ENCODE measurements around the gene EHMT1. TPM values are rescaled to one million over a fixed set of nuclear protein-coding genes. Genes with fewer than 3 reads are reported as not detected.

Gene EHMT1
- total and polyA plus RNA-seq, 9 of the 15 experiments (the other 6 are each of a cell fraction or from before 2014, with no cell fraction given), result 2.2 to 76.0 (median 36.4) TPM

- TF ChIP-seq, protein P1, sequence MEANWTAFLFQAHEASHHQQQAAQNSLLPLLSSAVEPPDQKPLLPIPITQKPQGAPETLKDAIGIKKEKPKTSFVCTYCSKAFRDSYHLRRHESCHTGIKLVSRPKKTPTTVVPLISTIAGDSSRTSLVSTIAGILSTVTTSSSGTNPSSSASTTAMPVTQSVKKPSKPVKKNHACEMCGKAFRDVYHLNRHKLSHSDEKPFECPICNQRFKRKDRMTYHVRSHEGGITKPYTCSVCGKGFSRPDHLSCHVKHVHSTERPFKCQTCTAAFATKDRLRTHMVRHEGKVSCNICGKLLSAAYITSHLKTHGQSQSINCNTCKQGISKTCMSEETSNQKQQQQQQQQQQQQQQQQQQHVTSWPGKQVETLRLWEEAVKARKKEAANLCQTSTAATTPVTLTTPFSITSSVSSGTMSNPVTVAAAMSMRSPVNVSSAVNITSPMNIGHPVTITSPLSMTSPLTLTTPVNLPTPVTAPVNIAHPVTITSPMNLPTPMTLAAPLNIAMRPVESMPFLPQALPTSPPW (CRISPR knock-in tag; IDR thresholded peaks at IDR 0.05), result no peak; the same call in 1 of the 2 replicates
- TF ChIP-seq BCL6 (CRISPR knock-in tag; IDR thresholded peaks at IDR 0.05) (0 out of 2 replicates have a peak, but pooled peaks have one; percentile 9), THAP7 (CRISPR knock-in tag; IDR thresholded peaks at IDR 0.05) (peak; percentile 64; the same call in 1 of the 2 replicates), TCF7L2 (IDR thresholded peaks at IDR 0.05; ENCODE audit: low read depth, low read length) (no peak), KLF13 (tag; IDR thresholded peaks at IDR 0.05; ENCODE audit: borderline replicate concordance, low read depth) (peak; percentile 69; the same call in 1 of the 2 replicates), ZNF408 (CRISPR knock-in tag; IDR thresholded peaks at IDR 0.05; ENCODE audit: low read depth) (no peak), NKRF (IDR thresholded peaks at IDR 0.05; ENCODE audit: borderline replicate concordance) (no peak; the same call in 1 of the 2 replicates), ZNF282 (CRISPR knock-in tag; IDR thresholded peaks at IDR 0.05) (no peak), RBM34 (IDR thresholded peaks at IDR 0.05; ENCODE audit: borderline replicate concordance, insufficient read depth, low read length) (no peak), ZNF239 (CRISPR knock-in tag; IDR thresholded peaks at IDR 0.05) (peak; percentile 43; the same call in 1 of the 2 replicates), NCOA2 (IDR thresholded peaks at IDR 0.05; ENCODE audit: partially characterized antibody in 2 of 2) (no peak), U2AF2 (optimal IDR thresholded peaks at IDR 0.05; ENCODE audit: low read depth, low read length) (no peak), KAT2B (IDR thresholded peaks at IDR 0.05; ENCODE audit: low read depth, low read length) (no peak), NR4A1 (CRISPR knock-in tag; IDR thresholded peaks at IDR 0.05) (no peak), NR4A1 (tag; IDR thresholded peaks at IDR 0.05) (no peak), FOXP1 (CRISPR knock-in tag; IDR thresholded peaks at IDR 0.05) (peak; percentile 49; the same call in 1 of the 2 replicates)
- TF ChIP-seq, protein P2, sequence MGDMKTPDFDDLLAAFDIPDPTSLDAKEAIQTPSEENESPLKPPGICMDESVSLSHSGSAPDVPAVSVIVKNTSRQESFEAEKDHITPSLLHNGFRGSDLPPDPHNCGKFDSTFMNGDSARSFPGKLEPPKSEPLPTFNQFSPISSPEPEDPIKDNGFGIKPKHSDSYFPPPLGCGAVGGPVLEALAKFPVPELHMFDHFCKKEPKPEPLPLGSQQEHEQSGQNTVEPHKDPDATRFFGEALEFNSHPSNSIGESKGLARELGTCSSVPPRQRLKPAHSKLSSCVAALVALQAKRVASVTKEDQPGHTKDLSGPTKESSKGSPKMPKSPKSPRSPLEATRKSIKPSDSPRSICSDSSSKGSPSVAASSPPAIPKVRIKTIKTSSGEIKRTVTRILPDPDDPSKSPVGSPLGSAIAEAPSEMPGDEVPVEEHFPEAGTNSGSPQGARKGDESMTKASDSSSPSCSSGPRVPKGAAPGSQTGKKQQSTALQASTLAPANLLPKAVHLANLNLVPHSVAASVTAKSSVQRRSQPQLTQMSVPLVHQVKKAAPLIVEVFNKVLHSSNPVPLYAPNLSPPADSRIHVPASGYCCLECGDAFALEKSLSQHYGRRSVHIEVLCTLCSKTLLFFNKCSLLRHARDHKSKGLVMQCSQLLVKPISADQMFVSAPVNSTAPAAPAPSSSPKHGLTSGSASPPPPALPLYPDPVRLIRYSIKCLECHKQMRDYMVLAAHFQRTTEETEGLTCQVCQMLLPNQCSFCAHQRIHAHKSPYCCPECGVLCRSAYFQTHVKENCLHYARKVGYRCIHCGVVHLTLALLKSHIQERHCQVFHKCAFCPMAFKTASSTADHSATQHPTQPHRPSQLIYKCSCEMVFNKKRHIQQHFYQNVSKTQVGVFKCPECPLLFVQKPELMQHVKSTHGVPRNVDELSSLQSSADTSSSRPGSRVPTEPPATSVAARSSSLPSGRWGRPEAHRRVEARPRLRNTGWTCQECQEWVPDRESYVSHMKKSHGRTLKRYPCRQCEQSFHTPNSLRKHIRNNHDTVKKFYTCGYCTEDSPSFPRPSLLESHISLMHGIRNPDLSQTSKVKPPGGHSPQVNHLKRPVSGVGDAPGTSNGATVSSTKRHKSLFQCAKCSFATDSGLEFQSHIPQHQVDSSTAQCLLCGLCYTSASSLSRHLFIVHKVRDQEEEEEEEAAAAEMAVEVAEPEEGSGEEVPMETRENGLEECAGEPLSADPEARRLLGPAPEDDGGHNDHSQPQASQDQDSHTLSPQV (IDR thresholded peaks at IDR 0.05), result 0 out of 2 replicates have a peak, but pooled peaks have one; percentile 69
- TF ChIP-seq, protein P3, sequence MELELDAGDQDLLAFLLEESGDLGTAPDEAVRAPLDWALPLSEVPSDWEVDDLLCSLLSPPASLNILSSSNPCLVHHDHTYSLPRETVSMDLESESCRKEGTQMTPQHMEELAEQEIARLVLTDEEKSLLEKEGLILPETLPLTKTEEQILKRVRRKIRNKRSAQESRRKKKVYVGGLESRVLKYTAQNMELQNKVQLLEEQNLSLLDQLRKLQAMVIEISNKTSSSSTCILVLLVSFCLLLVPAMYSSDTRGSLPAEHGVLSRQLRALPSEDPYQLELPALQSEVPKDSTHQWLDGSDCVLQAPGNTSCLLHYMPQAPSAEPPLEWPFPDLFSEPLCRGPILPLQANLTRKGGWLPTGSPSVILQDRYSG (tag; conservative IDR thresholded peaks at IDR 0.05; ENCODE audit: low read depth), result no peak; the same call in 1 of the 2 replicates
These were observed 40.1 kb upstream of the EHMT1 start, which contains the start of gene DPH7 (continued) for GRCh38 chr9:137578518-137579258.
